Esophagus muscularis mucosa (tissue), 3 donors: ENCODE results near the gene ZNF319.

Experiments
- POLR2A ChIP-seq: fragments of 450-650 bp; IDR thresholded peaks from one replicate; pipeline ENCODE4 v1.6.1; 2017; ENCODE audit warnings: antibody characterized with exemption, moderate library complexity, mild to moderate bottlenecking, low read depth
- POLR2AphosphoS5 ChIP-seq, 2 donors: sonication (generic); formaldehyde crosslinking; IDR thresholded peaks; one replicate each; pipeline ENCODE4 v1.6.1; 2017; ENCODE audit warnings: antibody characterized with exemption in 2 of 2
- TF ChIP-seq, protein P1 (sequence below), 3 experiments: fragments of 200-600 bp in 2 of 3; fragments of 450-650 bp in 1 of 3; sonication (generic) in 2 of 3; IDR thresholded peaks; one replicate each; pipeline ENCODE4 v1.5.1; 2017 to 2019; ENCODE audit warnings: antibody characterized with exemption in 3 of 3, mild to moderate bottlenecking in 2 of 3, moderate library complexity in 1 of 3

DNA sequence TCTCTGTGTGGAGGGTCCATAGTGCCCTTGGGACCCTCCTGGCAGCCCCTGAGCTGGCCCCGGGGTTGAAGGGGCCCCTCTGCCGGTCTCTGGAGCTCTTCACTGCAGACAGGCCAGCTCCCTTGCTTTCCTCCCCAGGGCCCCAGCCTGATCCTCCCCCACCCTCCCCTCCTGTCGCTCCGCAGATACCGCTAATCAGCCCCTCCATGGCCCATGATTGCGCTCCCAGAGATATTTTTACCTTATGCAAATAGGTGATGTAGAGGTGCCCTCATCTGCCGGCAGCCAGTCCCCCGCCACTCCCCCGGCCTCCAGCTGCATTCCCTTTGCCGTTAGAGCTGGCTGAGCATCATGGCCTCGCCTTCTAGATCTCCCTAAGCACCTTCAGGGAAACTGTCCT is 34.3 kb upstream of the ZNF319 start:
- TF ChIP-seq, protein P1, sequence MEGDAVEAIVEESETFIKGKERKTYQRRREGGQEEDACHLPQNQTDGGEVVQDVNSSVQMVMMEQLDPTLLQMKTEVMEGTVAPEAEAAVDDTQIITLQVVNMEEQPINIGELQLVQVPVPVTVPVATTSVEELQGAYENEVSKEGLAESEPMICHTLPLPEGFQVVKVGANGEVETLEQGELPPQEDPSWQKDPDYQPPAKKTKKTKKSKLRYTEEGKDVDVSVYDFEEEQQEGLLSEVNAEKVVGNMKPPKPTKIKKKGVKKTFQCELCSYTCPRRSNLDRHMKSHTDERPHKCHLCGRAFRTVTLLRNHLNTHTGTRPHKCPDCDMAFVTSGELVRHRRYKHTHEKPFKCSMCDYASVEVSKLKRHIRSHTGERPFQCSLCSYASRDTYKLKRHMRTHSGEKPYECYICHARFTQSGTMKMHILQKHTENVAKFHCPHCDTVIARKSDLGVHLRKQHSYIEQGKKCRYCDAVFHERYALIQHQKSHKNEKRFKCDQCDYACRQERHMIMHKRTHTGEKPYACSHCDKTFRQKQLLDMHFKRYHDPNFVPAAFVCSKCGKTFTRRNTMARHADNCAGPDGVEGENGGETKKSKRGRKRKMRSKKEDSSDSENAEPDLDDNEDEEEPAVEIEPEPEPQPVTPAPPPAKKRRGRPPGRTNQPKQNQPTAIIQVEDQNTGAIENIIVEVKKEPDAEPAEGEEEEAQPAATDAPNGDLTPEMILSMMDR (IDR thresholded peaks at IDR 0.05): no peak
- no peak for TF ChIP-seq POLR2A
- TF ChIP-seq POLR2AphosphoS5 (IDR thresholded peaks at IDR 0.05): no peak
